GM12891 (cell line): Measurements from ENCODE around the gene PEMT.

Source experiments
- PAX5 ChIP-seq: IDR thresholded peaks from 2 replicates; pipeline ENCODE4 v1.6.1; 2011; ENCODE audit warnings: low read length, moderate library complexity, mild to moderate bottlenecking; ENCODE audit not compliant: insufficient read depth, severe bottlenecking
- POLR2A ChIP-seq: IDR thresholded peaks from 2 replicates; pipeline ENCODE4 v1.6.1; 2011; ENCODE audit warnings: low read depth, low read length, control low read depth
- POLR2AphosphoS5 ChIP-seq: IDR thresholded peaks from 2 replicates; pipeline ENCODE4 v1.6.1; 2011; ENCODE audit warnings: low read depth, low read length, control low read depth
- POU2F2 ChIP-seq: IDR thresholded peaks from 2 replicates; pipeline ENCODE4 v1.6.1; 2011; ENCODE audit warnings: low read depth, mild to moderate bottlenecking, control low read depth, low read length, moderate library complexity
- TAF1 ChIP-seq: IDR thresholded peaks from 2 replicates; pipeline ENCODE4 v1.6.1; 2011; ENCODE audit warnings: low read depth, low read length, control low read depth

DNA sequence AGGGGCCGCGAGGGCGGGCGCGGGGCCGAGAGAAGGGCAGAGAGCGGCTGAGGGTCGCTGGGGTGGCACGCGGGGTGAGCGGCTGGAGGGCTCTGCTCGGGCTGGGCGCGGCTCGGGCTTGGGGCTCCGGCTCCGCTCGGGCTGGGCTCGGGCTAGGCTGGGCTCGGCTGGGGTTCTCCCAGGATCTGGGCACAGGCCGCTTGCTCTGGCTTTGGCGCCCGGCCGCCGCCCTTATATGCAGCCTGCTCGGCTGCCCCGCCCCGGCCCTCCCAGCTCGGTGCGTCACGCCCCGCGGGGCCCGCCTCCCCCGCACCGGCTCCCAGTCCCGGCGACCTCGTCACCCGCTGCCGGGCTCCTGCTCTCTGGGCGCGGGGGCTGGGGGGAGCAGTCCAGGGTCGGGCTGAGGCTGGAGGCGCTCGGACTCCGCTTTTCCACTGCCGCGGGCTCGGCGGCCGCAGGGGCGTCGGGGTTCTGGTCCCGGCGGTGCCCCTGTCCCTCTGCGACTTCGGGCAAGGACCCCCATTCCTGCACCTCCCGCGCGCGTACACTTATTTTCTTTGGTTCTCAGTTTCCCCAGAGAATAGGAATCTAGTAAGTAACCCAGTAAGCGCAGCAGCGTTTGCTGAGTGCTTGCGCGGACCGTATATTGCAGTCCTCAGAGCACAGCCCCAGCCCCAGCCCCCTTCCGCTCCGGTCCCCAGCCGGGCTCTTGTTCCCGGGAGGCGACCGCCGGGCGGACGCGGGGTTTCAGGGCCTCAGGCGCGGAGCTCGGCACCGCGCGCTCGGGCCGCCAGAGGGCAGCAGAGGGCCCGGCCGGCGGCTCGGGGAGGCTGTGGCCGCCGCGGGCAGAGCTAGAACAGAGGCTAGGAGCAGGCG, 95.1 kb downstream of the PEMT start, which contains the start of gene RASD1:
- no peak for TF ChIP-seq TAF1
- no peak for TF ChIP-seq POLR2AphosphoS5
- no peak for TF ChIP-seq POLR2A
- no peak for TF ChIP-seq POU2F2
- no peak for TF ChIP-seq PAX5
